T-helper 2 cell (primary cell): ENCODE data around the gene NPPC.

Experiments used
- DNase-seq, 5 experiments: peaks; one replicate each; pipeline versions ENCODE4 v3.0.0 to v3.0.0-alpha.2; 2012 to 2022

The NPPC gene

GRCh38 chr2:231934441-231935206, 8.4 kb upstream of the NPPC start:
- no peak for DNase-seq

GRCh38 chr2:231933916-231934401, 7.8 kb upstream of the NPPC start:
- no peak for DNase-seq

- DNase-seq = no peak
Measured at GRCh38 chr2:231932985-231933915, 7.1 kb upstream of the NPPC start.

DNA sequence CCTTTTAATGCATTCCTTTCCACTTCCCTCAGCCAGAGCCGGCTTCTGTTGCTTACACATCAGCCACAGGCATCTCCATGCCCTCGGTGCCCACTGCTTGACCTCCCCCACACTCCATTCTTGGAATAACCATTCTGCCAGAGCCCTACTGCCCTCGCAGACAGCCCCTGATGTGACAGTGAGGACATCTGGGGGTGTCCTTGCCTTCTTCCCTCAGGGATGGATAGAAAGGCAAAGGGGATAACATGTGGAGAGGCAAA, 6.4 kb upstream of the NPPC start:
- DNase-seq = no peak

GRCh38 chr2:231931481-231931915, 5.3 kb upstream of the NPPC start:
- no peak for DNase-seq

DNA sequence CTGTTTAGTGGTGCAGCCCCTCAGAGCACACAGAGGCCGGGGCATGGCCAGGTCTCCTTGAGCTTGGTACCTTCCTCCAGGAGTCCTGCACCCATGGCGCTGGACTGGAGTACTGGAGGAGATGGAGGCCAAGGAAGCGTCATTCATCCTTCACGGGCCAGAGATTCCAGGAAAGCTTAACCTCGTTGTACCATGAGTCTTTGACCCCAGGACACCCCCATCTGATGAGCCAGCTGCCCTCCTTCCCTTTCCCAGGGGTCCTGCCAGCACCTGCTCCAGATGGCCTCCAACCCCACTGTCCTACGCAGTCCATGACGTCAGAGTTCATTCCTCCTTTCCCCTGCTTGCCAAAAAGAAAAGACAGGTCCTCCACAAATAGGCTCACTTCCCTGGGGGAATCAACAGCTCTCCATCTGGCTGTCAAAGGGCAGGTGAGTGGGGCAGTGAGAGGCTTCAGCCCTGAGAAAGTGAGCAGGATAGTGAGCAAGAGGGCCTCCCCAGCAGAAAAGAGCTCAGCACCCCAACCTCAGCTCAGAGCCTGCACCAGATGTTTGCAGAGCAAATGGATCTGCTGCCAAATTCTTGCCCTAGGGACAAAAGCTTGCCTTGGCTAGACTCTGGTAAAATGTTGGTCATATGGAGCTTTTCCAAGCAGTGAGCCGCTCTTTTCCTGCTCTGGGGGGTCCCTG, 4.5 kb upstream of the NPPC start:
- no peak for DNase-seq

GRCh38 chr2:231929961-231930592, 3.9 kb upstream of the NPPC start:
- DNase-seq = no peak

DNA sequence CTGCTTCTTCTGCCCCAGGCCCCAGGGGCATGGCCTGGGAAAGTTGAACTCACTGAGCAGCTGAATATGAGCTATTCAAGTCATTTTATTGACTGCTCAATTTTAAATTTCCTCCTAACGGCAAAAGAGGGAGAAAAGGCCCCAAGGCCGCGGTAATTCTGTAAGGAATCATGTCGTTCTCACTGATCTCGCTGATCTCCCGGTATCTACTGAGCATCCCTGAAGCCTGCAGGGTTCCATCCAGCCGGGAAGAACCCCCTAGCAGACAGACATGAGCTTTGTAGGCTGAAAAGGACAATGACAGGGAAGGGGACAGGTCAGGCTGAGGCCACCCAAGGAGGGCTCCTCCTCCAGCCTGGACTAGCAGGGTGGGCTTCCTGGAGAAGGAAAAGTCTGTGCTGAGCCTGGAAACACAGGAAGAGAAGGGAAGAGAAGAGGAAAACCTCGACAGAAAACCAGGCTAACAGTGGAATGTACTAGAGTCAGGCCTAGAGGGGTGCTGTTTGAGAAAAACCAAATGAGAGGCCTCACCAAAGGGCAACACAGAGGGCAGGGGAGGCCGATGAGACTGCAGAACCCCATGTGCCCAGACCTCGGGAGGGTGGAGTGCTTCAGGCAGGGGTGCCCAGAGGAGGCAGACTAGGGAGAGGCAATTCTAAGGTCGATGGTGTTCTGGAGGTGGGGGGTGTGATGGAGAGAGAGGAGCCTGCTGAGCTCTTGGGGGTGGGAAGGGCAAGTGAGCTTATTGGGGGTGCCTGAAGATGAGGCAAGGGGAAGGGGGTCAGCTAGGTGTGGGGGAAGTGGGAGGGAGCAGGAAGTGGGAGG, 2.9 kb upstream of the NPPC start:
- no peak for DNase-seq

DNA sequence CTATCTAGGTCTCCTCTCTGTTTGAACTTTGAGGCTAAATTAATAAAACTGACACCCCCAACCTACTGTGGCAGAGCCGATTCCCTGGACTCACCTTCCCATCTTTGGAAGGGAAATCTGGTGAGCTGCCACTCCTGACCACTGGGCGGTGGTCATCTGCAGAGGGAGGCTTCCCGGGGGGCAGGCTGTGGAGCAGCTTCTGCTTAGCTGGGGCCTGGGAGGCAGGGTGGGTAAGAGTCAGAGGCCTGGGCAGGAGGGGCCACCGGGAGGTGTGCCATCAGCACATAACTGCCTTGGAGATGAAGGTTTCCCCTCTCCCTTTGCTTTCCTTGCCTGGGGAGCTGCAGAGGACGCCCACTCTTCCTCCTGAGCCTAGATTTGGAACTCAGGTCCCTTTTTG, 2.3 kb upstream of the NPPC start:
- no peak for DNase-seq

DNA sequence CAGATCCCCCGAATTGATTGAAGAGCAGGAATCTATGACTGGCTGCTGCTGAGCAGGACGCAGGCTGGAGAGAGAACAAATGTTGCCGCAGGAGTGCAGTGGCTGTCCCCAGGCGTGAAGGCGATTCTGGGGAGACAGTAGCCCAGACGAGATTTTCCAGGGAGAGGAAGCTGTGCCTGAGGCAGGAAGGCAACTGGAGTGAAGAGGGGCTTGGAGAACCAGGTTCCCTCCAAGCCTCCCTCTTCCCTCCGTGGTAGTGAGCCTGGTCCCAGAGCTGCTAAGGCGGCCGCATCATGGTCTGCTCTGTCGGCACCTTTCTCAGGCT, 1.3 kb upstream of the NPPC start:
- no peak for DNase-seq

GRCh38 chr2:231926761-231927565, 767 bp upstream of the NPPC start:
- DNase-seq = no peak

DNA sequence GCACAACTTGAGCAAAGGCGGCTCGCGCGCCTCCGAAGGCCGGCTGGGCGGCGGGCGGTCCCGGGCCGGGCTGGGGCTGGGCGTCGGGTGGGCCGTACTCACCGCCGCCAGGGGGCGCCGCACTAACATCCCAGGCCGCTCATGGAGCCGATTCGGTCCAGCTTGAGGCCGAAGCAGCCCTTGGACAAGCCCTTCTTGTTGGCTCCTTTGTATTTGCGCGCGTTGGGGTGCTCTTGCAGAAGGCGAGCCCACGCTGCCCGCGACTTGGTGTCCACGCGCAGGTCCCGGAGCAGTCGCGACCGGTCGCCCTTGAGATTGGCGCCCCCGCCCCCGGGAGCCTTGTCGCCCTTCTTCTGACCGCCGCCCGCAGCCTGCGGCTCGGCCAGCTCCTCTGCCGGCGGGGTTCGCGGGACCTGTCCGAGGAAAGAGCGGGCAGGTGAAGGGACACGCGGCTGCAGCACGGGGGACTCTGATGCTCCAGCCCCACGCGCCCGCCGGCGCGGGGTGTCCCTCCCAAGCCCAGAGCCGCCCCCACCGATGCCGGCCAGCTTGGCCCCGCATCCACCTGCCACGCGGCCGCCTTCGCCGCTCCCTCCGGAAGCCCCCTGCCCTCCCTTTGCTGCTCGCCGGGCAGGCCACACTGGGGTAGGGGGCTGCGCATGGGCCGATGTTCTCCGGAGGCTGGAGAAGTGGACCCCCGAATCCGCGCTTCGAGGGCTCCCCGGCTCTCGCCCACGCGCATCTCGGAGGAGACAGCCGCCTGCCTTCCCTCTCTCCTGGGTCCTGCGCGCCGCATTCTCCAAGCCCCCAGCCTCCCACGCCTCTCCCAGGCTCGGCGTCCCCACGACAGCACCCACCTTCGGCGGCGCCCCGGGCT, 655 bp downstream of the NPPC start:
- peak; percentile 30 to 60 (median 55) for DNase-seq

DNA sequence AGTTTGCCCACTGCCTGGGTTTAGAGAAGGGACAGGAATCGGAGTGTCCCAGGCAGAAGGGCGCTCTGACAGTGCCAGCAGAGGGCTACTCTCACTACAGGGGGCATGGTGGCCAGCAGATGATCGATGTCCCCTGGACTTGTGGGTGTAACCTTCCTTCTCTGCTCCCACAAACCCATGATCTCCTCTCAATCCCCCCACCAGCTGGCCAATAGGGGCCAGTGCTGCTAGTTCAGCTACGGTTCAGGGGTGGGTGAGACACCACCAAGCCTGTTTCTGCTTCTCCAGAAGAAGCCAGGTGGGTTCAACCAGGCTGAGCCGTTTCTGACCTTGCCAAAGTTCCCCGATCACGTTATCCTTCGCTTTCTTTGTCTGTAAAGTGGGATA, 1.3 kb downstream of the NPPC start:
- no peak for DNase-seq

- no peak for DNase-seq
Measured at GRCh38 chr2:231923951-231924888, 2.0 kb downstream of the NPPC start.

- no peak for DNase-seq
Measured at GRCh38 chr2:231923010-231923344, 3.2 kb downstream of the NPPC start.

DNA sequence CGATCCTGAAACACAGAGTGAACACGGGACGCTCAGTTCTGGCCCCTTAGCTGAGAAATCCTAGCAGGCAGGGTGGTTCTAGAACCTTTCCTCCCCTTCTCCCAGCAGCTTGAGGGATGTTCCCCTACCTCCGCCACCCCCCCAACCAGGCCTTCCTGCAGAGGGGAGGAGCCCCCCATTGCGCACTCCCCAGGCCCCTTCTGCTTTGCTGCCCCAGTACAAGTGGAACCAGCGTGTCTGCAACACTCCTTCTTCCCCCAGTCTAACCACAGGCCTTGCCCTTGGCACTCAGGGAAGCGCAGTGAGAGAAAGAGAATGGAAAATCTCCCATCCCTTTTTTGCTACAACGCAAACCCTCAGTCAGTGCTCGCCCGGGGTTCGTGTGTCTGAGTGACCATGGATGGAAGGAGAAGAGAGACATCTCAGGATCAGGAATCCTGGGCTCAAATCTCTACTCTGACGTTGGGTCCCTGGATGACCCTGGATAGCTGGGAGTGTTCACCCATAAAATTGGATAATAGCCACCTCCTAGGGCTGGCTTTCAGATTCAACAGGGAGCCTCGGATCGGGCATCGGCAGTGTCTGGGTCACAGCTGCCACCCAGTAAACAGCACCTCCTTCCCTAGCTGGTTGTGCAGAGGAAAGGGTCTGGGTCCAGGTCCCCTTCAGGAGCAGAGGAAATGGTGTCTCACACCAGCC, 3.7 kb downstream of the NPPC start:
- no peak for DNase-seq

DNA sequence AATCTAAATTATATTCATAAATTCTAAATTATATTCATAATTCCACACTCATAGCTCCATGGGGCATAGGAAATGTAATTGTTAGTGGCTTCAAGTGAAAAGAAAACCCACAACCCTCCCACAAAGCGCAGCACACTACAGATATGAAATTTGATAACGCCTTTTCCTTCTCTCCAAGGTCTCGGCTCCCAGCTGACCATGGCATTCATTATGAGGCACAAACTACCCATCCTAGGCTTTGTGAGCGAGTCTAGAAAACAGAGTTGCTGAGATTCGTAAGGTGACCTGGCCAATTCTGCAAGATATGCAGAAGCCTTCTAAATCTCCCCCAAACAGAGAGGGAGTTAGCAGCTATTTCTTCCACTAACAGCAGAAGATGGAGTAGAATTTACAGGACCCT, 5.4 kb downstream of the NPPC start:
- no peak for DNase-seq

GRCh38 chr2:231920366-231920765, 5.8 kb downstream of the NPPC start:
- no peak for DNase-seq
